Neural progenitor cell (in vitro differentiated cells): ENCODE measurements around the gene EDRF1. TPM values are rescaled to one million over a fixed set of nuclear protein-coding genes. Genes with fewer than 3 reads are reported as not detected.
"Not testable (repeated sequence)": the region's sequence is repeated elsewhere in the genome, so short reads cannot be mapped to it uniquely, and the experiment has no call there.

Source experiments
- DNase-seq: peaks from one replicate; pipeline ENCODE4 v3.0.0-alpha.2; 2016; ENCODE audit warnings: low spot score
- H2AFZ ChIP-seq: fragments of 200-600 bp; sonication (generic); replicated peaks from 2 replicates; pipeline ENCODE4 v1.6.1; 2016; ENCODE audit warnings: antibody characterized with exemption
- H3F3A ChIP-seq: fragments of 200-600 bp; sonication (generic); 2 replicates; pipeline ENCODE4 v1.6.1; 2016; ENCODE audit warnings: antibody characterized with exemption, low read depth
- H3K27ac ChIP-seq: fragments of 200-600 bp; sonication (generic); 2 replicates; pipeline ENCODE4 v1.5.1; 2016; ENCODE audit warnings: mild to moderate bottlenecking
- H3K27me3 ChIP-seq: fragments of 200-600 bp; sonication (generic); 2 replicates; pipeline ENCODE4 v1.6.1; 2016; ENCODE audit warnings: mild to moderate bottlenecking, moderate library complexity
- H3K36me3 ChIP-seq: fragments of 200-600 bp; sonication (generic); 2 replicates; pipeline ENCODE4 v1.5.1; 2016
- H3K4me1 ChIP-seq: fragments of 200-600 bp; sonication (generic); 2 replicates; pipeline ENCODE4 v1.6.1; 2016; ENCODE audit warnings: mixed run types
- H3K4me2 ChIP-seq: fragments of 200-600 bp; sonication (generic); 2 replicates; pipeline ENCODE4 v1.6.1; 2016
- H3K4me3 ChIP-seq: fragments of 200-600 bp; sonication (generic); 2 replicates; pipeline ENCODE4 v1.5.1; 2016
- H3K79me2 ChIP-seq: fragments of 200-600 bp; sonication (generic); 2 replicates; pipeline ENCODE4 v1.6.1; 2016; ENCODE audit warnings: low read depth
- H3K9ac ChIP-seq: fragments of 200-600 bp; sonication (generic); 2 replicates; pipeline ENCODE4 v1.6.1; 2016
- H3K9me3 ChIP-seq: fragments of 200-600 bp; sonication (generic); 2 replicates; pipeline ENCODE4 v1.5.1; 2016; ENCODE audit warnings: low read depth
- H4K20me1 ChIP-seq: fragments of 200-600 bp; sonication (generic); 2 replicates; pipeline ENCODE4 v1.6.1; 2016; ENCODE audit warnings: low read depth
- H3K27ac Mint-ChIP-seq: 3 replicates; pipeline ENCODE4 v1.8.0; 2021; ENCODE audit warnings: mixed read lengths
- H3K27me3 Mint-ChIP-seq: 2 replicates; pipeline ENCODE4 v1.8.0; 2022; ENCODE audit warnings: low read depth, mild to moderate bottlenecking, inconsistent platforms, moderate library complexity, mixed read lengths; ENCODE audit not compliant: insufficient read depth
- H3K36me3 Mint-ChIP-seq: 3 replicates; pipeline ENCODE4 v1.8.0; 2021; ENCODE audit warnings: mixed read lengths
- H3K4me1 Mint-ChIP-seq: 3 replicates; pipeline ENCODE4 v1.8.0; 2021; ENCODE audit warnings: mixed read lengths
- H3K4me3 Mint-ChIP-seq: 3 replicates; pipeline ENCODE4 v1.8.0; 2021; ENCODE audit warnings: mild to moderate bottlenecking, moderate library complexity, mixed read lengths
- H3K9me3 Mint-ChIP-seq: 3 replicates; pipeline ENCODE4 v1.8.0; 2020; ENCODE audit warnings: mixed read lengths
- EZH2 ChIP-seq: fragments of 200-600 bp; sonication (generic); IDR thresholded peaks from 2 replicates; pipeline ENCODE4 v1.6.1; 2017; ENCODE audit warnings: antibody characterized with exemption, mild to moderate bottlenecking, moderate library complexity
- EZH2phosphoT487 ChIP-seq: fragments of 200-600 bp; sonication (generic); IDR thresholded peaks from 2 replicates; pipeline ENCODE4 v1.6.1; 2017; ENCODE audit warnings: antibody characterized with exemption
- total RNA-seq: library from RNA; depleted of rRNA; stranded (reverse); fragments of >200 nt; gene quantifications from 2 replicates; pipeline ENCODE4 v1.2.3, GENCODE V29; 2015; ENCODE audit warnings: low replicate concordance
- TF ChIP-seq, protein P1 (sequence below): fragments of 200-600 bp; sonication (generic); IDR thresholded peaks from 2 replicates; pipeline ENCODE4 v1.5.1; 2017; ENCODE audit warnings: antibody characterized with exemption, mild to moderate bottlenecking

The EDRF1 gene
- total RNA-seq, 1 donor from 2014 or later, result 63.4 TPM

DNA sequence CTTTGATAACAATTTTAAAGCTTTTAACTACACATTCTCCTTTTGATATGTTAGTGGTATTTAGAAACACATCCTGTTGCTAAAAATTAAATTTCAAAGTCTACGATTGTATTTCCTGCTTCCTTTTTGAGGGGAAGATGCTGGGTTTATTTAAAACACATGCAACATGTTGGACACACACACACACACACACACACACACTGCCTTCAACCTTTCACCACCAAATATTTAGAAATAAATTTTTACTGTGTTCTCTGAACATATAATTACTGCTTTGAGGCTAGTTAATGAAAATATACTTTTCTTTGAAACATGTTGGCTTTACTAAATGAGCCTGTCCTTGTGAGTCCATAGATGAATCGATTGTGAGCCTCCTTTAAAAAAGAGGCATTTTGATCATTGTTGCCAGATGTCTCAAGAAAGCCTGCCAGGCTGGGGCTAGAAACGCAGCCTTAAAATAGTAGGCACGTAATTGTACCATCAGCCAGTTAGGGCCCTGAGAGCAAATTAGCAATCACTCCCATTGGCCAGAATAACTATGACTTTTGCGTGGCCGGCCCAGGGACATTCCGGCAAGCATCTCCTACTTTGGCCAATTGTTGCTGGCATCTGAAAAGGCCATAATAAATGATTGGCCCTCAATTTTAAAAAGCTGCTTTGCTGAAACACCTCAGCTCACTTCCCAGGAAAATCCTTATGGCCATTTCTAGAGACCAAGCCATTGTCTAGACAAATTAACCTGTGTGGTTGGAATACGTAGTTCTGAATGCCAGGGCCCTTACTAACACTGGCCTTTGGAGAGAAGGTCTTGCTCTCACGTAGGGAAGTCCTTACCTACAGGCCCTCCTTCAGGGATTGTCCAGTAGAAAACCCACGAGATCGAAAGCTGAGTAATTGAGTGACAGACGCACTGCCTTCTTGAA, 26.6 kb upstream of the EDRF1 start:
- H4K20me1 ChIP-seq, result no peaks in the 10 kb centered on the region
- Mint-ChIP-seq H3K4me3 (no peak overlapping the region), H3K27ac (no peak overlapping the region), H3K4me1 (peaks cover 13% of the 10 kb centered on the region), H3K9me3 (no peaks in the 10 kb centered on the region), H3K27me3 (peaks cover 3% of the 10 kb centered on the region), H3K36me3 (no peaks in the 10 kb centered on the region)
- H3K4me3 ChIP-seq, result no peak overlapping the region
- H3K9ac ChIP-seq, result no peak overlapping the region
- no peaks in the 10 kb centered on the region for H3F3A ChIP-seq
- no peaks in the 10 kb centered on the region for H3K9me3 ChIP-seq
- no peak overlapping the region for H3K4me2 ChIP-seq
- TF ChIP-seq EZH2 (no peak), EZH2phosphoT487 (no peak)
- TF ChIP-seq, protein P1, sequence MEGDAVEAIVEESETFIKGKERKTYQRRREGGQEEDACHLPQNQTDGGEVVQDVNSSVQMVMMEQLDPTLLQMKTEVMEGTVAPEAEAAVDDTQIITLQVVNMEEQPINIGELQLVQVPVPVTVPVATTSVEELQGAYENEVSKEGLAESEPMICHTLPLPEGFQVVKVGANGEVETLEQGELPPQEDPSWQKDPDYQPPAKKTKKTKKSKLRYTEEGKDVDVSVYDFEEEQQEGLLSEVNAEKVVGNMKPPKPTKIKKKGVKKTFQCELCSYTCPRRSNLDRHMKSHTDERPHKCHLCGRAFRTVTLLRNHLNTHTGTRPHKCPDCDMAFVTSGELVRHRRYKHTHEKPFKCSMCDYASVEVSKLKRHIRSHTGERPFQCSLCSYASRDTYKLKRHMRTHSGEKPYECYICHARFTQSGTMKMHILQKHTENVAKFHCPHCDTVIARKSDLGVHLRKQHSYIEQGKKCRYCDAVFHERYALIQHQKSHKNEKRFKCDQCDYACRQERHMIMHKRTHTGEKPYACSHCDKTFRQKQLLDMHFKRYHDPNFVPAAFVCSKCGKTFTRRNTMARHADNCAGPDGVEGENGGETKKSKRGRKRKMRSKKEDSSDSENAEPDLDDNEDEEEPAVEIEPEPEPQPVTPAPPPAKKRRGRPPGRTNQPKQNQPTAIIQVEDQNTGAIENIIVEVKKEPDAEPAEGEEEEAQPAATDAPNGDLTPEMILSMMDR, result no peak
- no peak overlapping the region for H3K27ac ChIP-seq
- H3K27me3 ChIP-seq, result no peaks in the 10 kb centered on the region
- no peaks in the 10 kb centered on the region for H3K4me1 ChIP-seq
- no peaks in the 10 kb centered on the region for H3K36me3 ChIP-seq
- no peak for DNase-seq
- peak overlapping the region; percentile 27 for H2AFZ ChIP-seq
- H3K79me2 ChIP-seq, result no peaks in the 10 kb centered on the region

DNA sequence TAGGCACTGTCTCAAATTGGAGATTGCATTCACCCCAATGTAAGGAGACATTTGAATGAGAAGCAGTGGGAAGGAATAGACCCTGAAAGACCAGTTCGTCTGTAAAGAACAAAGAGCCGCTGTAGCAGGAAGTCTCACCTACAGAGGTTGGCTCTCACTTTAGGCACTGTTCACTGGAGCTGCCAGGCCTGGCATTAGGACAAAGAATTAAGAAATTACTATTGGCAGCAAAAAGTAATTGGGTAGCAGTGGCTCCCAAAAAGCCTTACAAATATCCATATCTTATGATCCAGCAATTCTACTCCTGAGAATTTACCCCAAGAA, 26.0 kb upstream of the EDRF1 start:
- Histone ChIP-seq H3K4me1 (no peaks in the 10 kb centered on the region), H3K27ac (no peak overlapping the region), H3K4me3 (no peak overlapping the region), H3K36me3 (no peaks in the 10 kb centered on the region), H2AFZ (peak overlapping the region; percentile 27), H3F3A (no peaks in the 10 kb centered on the region), H3K9me3 (no peaks in the 10 kb centered on the region), H3K27me3 (no peaks in the 10 kb centered on the region), H3K79me2 (no peaks in the 10 kb centered on the region), H3K9ac (no peak overlapping the region), H3K4me2 (no peak overlapping the region), H4K20me1 (no peaks in the 10 kb centered on the region)
- Mint-ChIP-seq H3K4me3 (no peak overlapping the region), H3K4me1 (peaks cover 13% of the 10 kb centered on the region), H3K27me3 (peaks cover 6% of the 10 kb centered on the region), H3K36me3 (no peaks in the 10 kb centered on the region), H3K27ac (no peak overlapping the region), H3K9me3 (no peaks in the 10 kb centered on the region)
- TF ChIP-seq EZH2phosphoT487, result no peak
- no peak for DNase-seq

DNA sequence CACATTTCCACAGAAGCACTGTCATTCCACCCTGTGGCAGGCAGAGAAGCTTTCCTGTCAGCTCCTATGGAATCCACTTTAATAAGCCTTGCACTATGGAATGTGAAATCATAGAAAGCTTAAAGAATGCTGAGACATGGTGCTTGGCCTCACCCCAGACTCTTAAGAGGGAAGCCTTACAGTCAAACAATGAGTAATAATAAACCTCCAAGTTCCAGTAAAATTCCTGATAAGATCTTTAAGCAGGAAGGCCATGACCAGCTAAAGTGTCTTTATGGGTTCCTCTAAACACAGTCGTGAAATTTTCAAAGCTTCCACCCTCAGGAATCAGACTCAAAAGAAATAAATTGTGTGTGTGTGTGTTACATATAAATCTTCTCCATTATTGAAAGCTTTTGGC, 24.6 kb upstream of the EDRF1 start:
- no peaks in the 10 kb centered on the region for H3K27me3 ChIP-seq
- no peak overlapping the region for H3K27ac ChIP-seq
- no peaks in the 10 kb centered on the region for H3K36me3 ChIP-seq
- H3K27ac Mint-ChIP-seq, result no peak overlapping the region
- no peaks in the 10 kb centered on the region for H4K20me1 ChIP-seq
- TF ChIP-seq EZH2phosphoT487 (no peak), EZH2 (no peak)
- TF ChIP-seq, protein P1, result no peak
- H3K36me3 Mint-ChIP-seq, result no peaks in the 10 kb centered on the region
- no peaks in the 10 kb centered on the region for H3F3A ChIP-seq
- no peak overlapping the region for H2AFZ ChIP-seq
- DNase-seq, result no peak
- no peak overlapping the region for H3K4me3 Mint-ChIP-seq
- H3K4me1 ChIP-seq, result no peaks in the 10 kb centered on the region
- H3K27me3 Mint-ChIP-seq, result peaks cover 6% of the 10 kb centered on the region
- no peak overlapping the region for H3K9ac ChIP-seq
- H3K9me3 ChIP-seq, result no peaks in the 10 kb centered on the region
- peaks cover 13% of the 10 kb centered on the region for H3K4me1 Mint-ChIP-seq
- H3K4me2 ChIP-seq, result no peak overlapping the region
- no peak overlapping the region for H3K4me3 ChIP-seq
- H3K79me2 ChIP-seq, result no peaks in the 10 kb centered on the region
- H3K9me3 Mint-ChIP-seq, result no peaks in the 10 kb centered on the region

DNA sequence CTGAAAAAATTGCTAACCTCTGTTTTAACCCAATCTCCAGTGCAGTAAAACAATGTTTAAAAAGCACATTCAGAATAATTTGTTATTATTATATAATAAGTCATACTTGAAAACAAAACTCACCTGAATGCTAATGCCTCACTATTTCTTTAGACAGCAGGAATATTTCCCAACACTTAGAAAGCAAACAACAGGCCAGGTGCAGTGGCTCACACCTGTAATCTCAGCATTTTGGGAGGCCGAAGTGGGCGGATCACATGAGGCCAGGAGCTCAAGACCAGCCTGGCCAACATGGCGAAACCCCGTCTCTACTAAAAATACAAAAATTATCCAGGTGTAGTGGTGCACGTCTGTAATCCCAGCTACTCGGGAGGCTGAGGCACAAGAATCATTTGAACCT, 22.6 kb upstream of the EDRF1 start:
- not testable (repeated sequence) for H3K4me1 ChIP-seq, H3K4me3 Mint-ChIP-seq, H3K27me3 ChIP-seq, H3K27me3 Mint-ChIP-seq, H3K36me3 ChIP-seq, H3K4me3 ChIP-seq, H3K9me3 Mint-ChIP-seq, H3K9me3 ChIP-seq, H3K27ac ChIP-seq, H3K9ac ChIP-seq, H4K20me1 ChIP-seq, H3K79me2 ChIP-seq, H3K27ac Mint-ChIP-seq, H3K36me3 Mint-ChIP-seq, H3F3A ChIP-seq, H3K4me2 ChIP-seq, H2AFZ ChIP-seq, H3K4me1 Mint-ChIP-seq, DNase-seq
